Caki2 (cell line): ENCODE data around the gene MUCL1. TPM values are rescaled to one million over a fixed set of nuclear protein-coding genes. Genes with fewer than 3 reads are reported as not detected.
"Not testable (repeated sequence)": the region's sequence is repeated elsewhere in the genome, so short reads cannot be mapped to it uniquely, and the experiment has no call there.

ENCODE experiments used
- DNase-seq: peaks from one replicate; pipeline ENCODE4 v3.0.0-alpha.2; 2015; ENCODE audit warnings: low read depth
- in situ Hi-C: cut with HindIII; loops from 2 replicates; pipeline ENCODE4 v1.10.0; 2016; ENCODE audit warnings: low sequenced_read_pairs, low pct_unique_long_range_greater_than_20kb, mixed read lengths
- total RNA-seq: library from RNA; depleted of rRNA; stranded (reverse); fragments of >200 nt; shearing (Covaris generic); gene quantifications from 2 replicates; pipeline ENCODE4 v1.2.3, GENCODE V29; 2014; ENCODE audit warnings: low replicate concordance; rRNA removed

Gene MUCL1
- total RNA-seq, 1 experiment from 2014 or later, result not detected

GRCh38 chr12:54882597-54882996, 28.3 kb downstream of the MUCL1 start:
- DNase-seq, result not testable (repeated sequence)

GRCh38 chr12:54888428-54888827, 34.1 kb downstream of the MUCL1 start:
- DNase-seq, in situ Hi-C loops: not testable (repeated sequence)

More at GRCh38 chr12:54882597-54882996, 28.3 kb downstream of the MUCL1 start:
- in situ Hi-C loops, result not testable (repeated sequence)

GRCh38 chr12:54890339-54890738, 36.0 kb downstream of the MUCL1 start:
- no peak for DNase-seq
- in situ Hi-C loops, result no loop called here

GRCh38 chr12:54891717-54892478, 37.6 kb downstream of the MUCL1 start:
- in situ Hi-C loops, result no loop called here
- no peak for DNase-seq

Other genes starting within 250 kb of the MUCL1 start
- not detected in 2 replicates for gene LACRT, start 219.6 kb upstream of the MUCL1 start, total RNA-seq
- gene DCD, start 206.2 kb upstream of the MUCL1 start, total RNA-seq, result not detected in 2 replicates
- gene TESPA1, start 130.2 kb downstream of the MUCL1 start, total RNA-seq, result not detected in 2 replicates
- gene NEUROD4, start 165.5 kb downstream of the MUCL1 start, total RNA-seq, result not detected in 2 replicates